Immature natural killer cell (primary cell): Measurements from ENCODE around the gene DIP2C. TPM values are rescaled to one million over a fixed set of nuclear protein-coding genes. Genes with fewer than 3 reads are reported as not detected.
A peak's percentile ranks its signal among the peaks of the same experiment; 100 is the strongest.
"Not testable (repeated sequence)": the region's sequence is repeated elsewhere in the genome, so short reads cannot be mapped to it uniquely, and the experiment has no call there.

ENCODE experiments used
- DNase-seq, 3 donors: peaks; one replicate each; pipeline ENCODE4 v3.0.0; 2022; ENCODE audit warnings: mixed read lengths in 1 of 3
- H3K27ac Mint-ChIP-seq, 6 donors: one replicate each; pipeline ENCODE4 v1.8.0; 2020; ENCODE audit warnings: mixed read lengths in 6 of 6, mild to moderate bottlenecking in 5 of 6, inconsistent platforms in 4 of 6, moderate library complexity in 3 of 6
- H3K27me3 Mint-ChIP-seq, 3 donors: one replicate each; pipeline ENCODE4 v1.8.0; 2020 to 2021; ENCODE audit warnings: low read depth in 3 of 3, mild to moderate bottlenecking in 3 of 3, mixed read lengths in 3 of 3, moderate library complexity in 3 of 3, inconsistent platforms in 1 of 3
- H3K36me3 Mint-ChIP-seq, 3 donors: one replicate each; pipeline ENCODE4 v1.8.0; 2020; ENCODE audit warnings: mixed read lengths in 3 of 3, inconsistent platforms in 2 of 3, mild to moderate bottlenecking in 2 of 3
- H3K4me1 Mint-ChIP-seq, 2 donors: one replicate each; pipeline ENCODE4 v1.8.0; 2020; ENCODE audit warnings: inconsistent platforms in 2 of 2, mild to moderate bottlenecking in 2 of 2, mixed read lengths in 2 of 2, moderate library complexity in 1 of 2
- H3K4me3 Mint-ChIP-seq, 5 donors: one replicate each; pipeline ENCODE4 v1.8.0; 2020; ENCODE audit warnings: mild to moderate bottlenecking in 5 of 5, mixed read lengths in 5 of 5, inconsistent platforms in 3 of 5, moderate library complexity in 3 of 5
- H3K9me3 Mint-ChIP-seq, 6 donors: one replicate each; pipeline ENCODE4 v1.8.0; 2020; ENCODE audit warnings: mild to moderate bottlenecking in 6 of 6, mixed read lengths in 6 of 6, inconsistent platforms in 4 of 6, moderate library complexity in 3 of 6
- polyA plus RNA-seq, 3 donors: library from polyadenylated mRNA; unstranded; fragments of 300-500 nt; fragmentation: Illumina TruSeq; gene quantifications; one replicate each; pipeline ENCODE4 v1.2.3, GENCODE V29; 2021

The DIP2C gene
- polyA plus RNA-seq, 3 donors from 2014 or later: 0.06 to 0.41 TPM; not detected in 1

GRCh38 chr10:437698-438490 lies 251.6 kb downstream of the DIP2C start:
- Mint-ChIP-seq H3K27me3 (peaks cover 0 to 7% (median 5%) of the 10 kb centered on the region in 3 donors), H3K36me3 (peaks cover 0 to 4% (median 0%) of the 10 kb centered on the region in 3 donors), H3K27ac (no peak overlapping the region), H3K9me3 (no peaks in the 10 kb centered on the region), H3K4me1 (peaks cover 4 to 11% of the 10 kb centered on the region in 2 donors), H3K4me3 (no peak overlapping the region)
- no peak for DNase-seq

- Mint-ChIP-seq H3K36me3 (peaks cover 0 to 4% (median 0%) of the 10 kb centered on the region in 3 donors), H3K9me3 (no peaks in the 10 kb centered on the region), H3K4me1 (peaks cover 4 to 11% of the 10 kb centered on the region in 2 donors), H3K4me3 (no peak overlapping the region), H3K27ac (peak overlapping the region in 1 of 6 donors; percentile 51), H3K27me3 (peaks cover 0 to 7% (median 5%) of the 10 kb centered on the region in 3 donors)
- DNase-seq: no peak
Observed at GRCh38 chr10:436911-437665, 252.4 kb downstream of the DIP2C start.

GRCh38 chr10:436013-436697 lies 253.3 kb downstream of the DIP2C start:
- Mint-ChIP-seq H3K27ac (no peak overlapping the region), H3K36me3 (peaks cover 0 to 6% (median 4%) of the 10 kb centered on the region in 3 donors), H3K9me3 (no peaks in the 10 kb centered on the region), H3K4me3 (no peak overlapping the region), H3K27me3 (peaks cover 0 to 7% (median 5%) of the 10 kb centered on the region in 3 donors), H3K4me1 (peaks cover 4 to 11% of the 10 kb centered on the region in 2 donors)
- DNase-seq: no peak

GRCh38 chr10:435397-435796 lies 254.1 kb downstream of the DIP2C start:
- Mint-ChIP-seq H3K9me3 (no peaks in the 10 kb centered on the region), H3K4me1 (peaks cover 4 to 11% of the 10 kb centered on the region in 2 donors), H3K27ac (no peak overlapping the region), H3K36me3 (peaks cover 0 to 6% (median 4%) of the 10 kb centered on the region in 3 donors), H3K4me3 (no peak overlapping the region), H3K27me3 (peaks cover 0 to 7% (median 5%) of the 10 kb centered on the region in 3 donors)
- no peak for DNase-seq

- H3K27me3 Mint-ChIP-seq: peaks cover 3 to 4% (median 4%) of the 10 kb centered on the region in 3 donors
- H3K4me3 Mint-ChIP-seq: no peak overlapping the region
- H3K4me1 Mint-ChIP-seq: no peaks in the 10 kb centered on the region
- no peaks in the 10 kb centered on the region for H3K9me3 Mint-ChIP-seq
- H3K36me3 Mint-ChIP-seq: peaks cover 0 to 6% (median 4%) of the 10 kb centered on the region in 3 donors
- no peak overlapping the region for H3K27ac Mint-ChIP-seq
- DNase-seq: no peak
Observed at GRCh38 chr10:429696-430095, 259.8 kb downstream of the DIP2C start.

- Mint-ChIP-seq H3K27ac (no peak overlapping the region), H3K4me3 (no peak overlapping the region), H3K36me3 (peaks cover 0 to 6% (median 4%) of the 10 kb centered on the region in 3 donors), H3K4me1 (no peaks in the 10 kb centered on the region), H3K9me3 (no peaks in the 10 kb centered on the region), H3K27me3 (peaks cover 0 to 3% (median 2%) of the 10 kb centered on the region in 3 donors)
- no peak for DNase-seq
Observed at GRCh38 chr10:427761-428519, 261.5 kb downstream of the DIP2C start.

GRCh38 chr10:425365-425764 lies 264.1 kb downstream of the DIP2C start:
- not testable (repeated sequence) for DNase-seq, H3K36me3 Mint-ChIP-seq, H3K27ac Mint-ChIP-seq, H3K4me3 Mint-ChIP-seq, H3K4me1 Mint-ChIP-seq, H3K27me3 Mint-ChIP-seq, H3K9me3 Mint-ChIP-seq

GRCh38 chr10:424724-425123 lies 264.7 kb downstream of the DIP2C start:
- H3K27me3 Mint-ChIP-seq, DNase-seq, H3K36me3 Mint-ChIP-seq, H3K9me3 Mint-ChIP-seq, H3K4me1 Mint-ChIP-seq, H3K4me3 Mint-ChIP-seq: not testable (repeated sequence)
- H3K27ac Mint-ChIP-seq: peak overlapping the region in 1 of 6 donors; percentile 34

GRCh38 chr10:423178-423577 lies 266.3 kb downstream of the DIP2C start:
- peaks cover 0 to 2% (median 0%) of the 10 kb centered on the region in 3 donors for H3K27me3 Mint-ChIP-seq
- DNase-seq: no peak
- H3K36me3 Mint-ChIP-seq: no peaks in the 10 kb centered on the region
- H3K4me1 Mint-ChIP-seq: no peaks in the 10 kb centered on the region
- H3K27ac Mint-ChIP-seq: no peak overlapping the region
- no peaks in the 10 kb centered on the region for H3K9me3 Mint-ChIP-seq
- no peak overlapping the region for H3K4me3 Mint-ChIP-seq

- DNase-seq: no peak
- Mint-ChIP-seq H3K36me3 (no peaks in the 10 kb centered on the region), H3K4me3 (no peak overlapping the region), H3K4me1 (no peaks in the 10 kb centered on the region), H3K27me3 (peaks cover 0 to 2% (median 0%) of the 10 kb centered on the region in 3 donors), H3K9me3 (no peaks in the 10 kb centered on the region), H3K27ac (no peak overlapping the region)
Observed at GRCh38 chr10:422675-423074, 266.8 kb downstream of the DIP2C start.

GRCh38 chr10:422241-422640 lies 267.2 kb downstream of the DIP2C start:
- Mint-ChIP-seq H3K4me1 (no peaks in the 10 kb centered on the region), H3K27ac (no peak overlapping the region), H3K27me3 (peaks cover 0 to 2% (median 0%) of the 10 kb centered on the region in 3 donors), H3K36me3 (no peaks in the 10 kb centered on the region), H3K9me3 (no peaks in the 10 kb centered on the region), H3K4me3 (no peak overlapping the region)
- DNase-seq: no peak

GRCh38 chr10:421170-421569 lies 268.3 kb downstream of the DIP2C start:
- no peak for DNase-seq
- H3K4me3 Mint-ChIP-seq: no peak overlapping the region
- no peaks in the 10 kb centered on the region for H3K4me1 Mint-ChIP-seq
- H3K27ac Mint-ChIP-seq: no peak overlapping the region
- H3K9me3 Mint-ChIP-seq: no peaks in the 10 kb centered on the region
- no peaks in the 10 kb centered on the region for H3K27me3 Mint-ChIP-seq
- H3K36me3 Mint-ChIP-seq: no peaks in the 10 kb centered on the region
